ENCODE data around the gene ZFX. TPM values are rescaled to one million over a fixed set of nuclear protein-coding genes. Genes with fewer than 3 reads are reported as not detected.
"Not testable (repeated sequence)": the region's sequence is repeated elsewhere in the genome, so short reads cannot be mapped to it uniquely, and the experiment has no call there.

Gene ZFX
- total RNA-seq, 1 donor from 2014 or later: 33.9 TPM

GRCh38 chrX:24137192-24137591 lies 12.3 kb upstream of the ZFX start:
- Mint-ChIP-seq H3K4me1 (ENCODE audit: low read depth, unreplicated experiment) (no peaks in the 10 kb centered on the region), H3K4me3 (ENCODE audit: unreplicated experiment) (no peak overlapping the region), H3K27me3 (ENCODE audit: unreplicated experiment) (no peaks in the 10 kb centered on the region), H3K9me3 (ENCODE audit: unreplicated experiment) (no peaks in the 10 kb centered on the region), H3K36me3 (ENCODE audit: unreplicated experiment) (no peaks in the 10 kb centered on the region), H3K27ac (ENCODE audit: unreplicated experiment) (no peak overlapping the region)
- no peak for TF ChIP-seq CTCF (IDR thresholded peaks at IDR 0.05; ENCODE audit: partially characterized antibody, unreplicated experiment)
- no peak for DNase-seq

GRCh38 chrX:24143982-24144381 lies 5.5 kb upstream of the ZFX start:
- DNase-seq; H3K27me3 Mint-ChIP-seq (ENCODE audit: unreplicated experiment); H3K4me3 Mint-ChIP-seq (ENCODE audit: unreplicated experiment); H3K27ac Mint-ChIP-seq (ENCODE audit: unreplicated experiment); H3K4me1 Mint-ChIP-seq (ENCODE audit: low read depth, unreplicated experiment); H3K9me3 Mint-ChIP-seq (ENCODE audit: unreplicated experiment); H3K36me3 Mint-ChIP-seq (ENCODE audit: unreplicated experiment): not testable (repeated sequence)

GRCh38 chrX:24144528-24144927 lies 5.0 kb upstream of the ZFX start:
- Mint-ChIP-seq H3K36me3 (ENCODE audit: unreplicated experiment) (no peaks in the 10 kb centered on the region), H3K27ac (ENCODE audit: unreplicated experiment) (no peak overlapping the region), H3K4me3 (ENCODE audit: unreplicated experiment) (no peak overlapping the region), H3K9me3 (ENCODE audit: unreplicated experiment) (no peaks in the 10 kb centered on the region), H3K27me3 (ENCODE audit: unreplicated experiment) (no peaks in the 10 kb centered on the region), H3K4me1 (ENCODE audit: low read depth, unreplicated experiment) (peaks cover 9% of the 10 kb centered on the region)
- no peak for DNase-seq
- TF ChIP-seq CTCF (IDR thresholded peaks at IDR 0.05; ENCODE audit: partially characterized antibody, unreplicated experiment): no peak

GRCh38 chrX:24145303-24146186 lies 4.0 kb upstream of the ZFX start:
- no peaks in the 10 kb centered on the region for H3K27me3 Mint-ChIP-seq (ENCODE audit: unreplicated experiment)
- H3K27ac Mint-ChIP-seq (ENCODE audit: unreplicated experiment): no peak overlapping the region
- H3K4me1 Mint-ChIP-seq (ENCODE audit: low read depth, unreplicated experiment): peaks cover 9% of the 10 kb centered on the region
- TF ChIP-seq CTCF (IDR thresholded peaks at IDR 0.05; ENCODE audit: partially characterized antibody, unreplicated experiment): no peak
- H3K4me3 Mint-ChIP-seq (ENCODE audit: unreplicated experiment): no peak overlapping the region
- DNase-seq: no peak
- no peaks in the 10 kb centered on the region for H3K9me3 Mint-ChIP-seq (ENCODE audit: unreplicated experiment)
- no peaks in the 10 kb centered on the region for H3K36me3 Mint-ChIP-seq (ENCODE audit: unreplicated experiment)

GRCh38 chrX:24146283-24146949 lies 3.1 kb upstream of the ZFX start:
- DNase-seq: no peak
- H3K27me3 Mint-ChIP-seq (ENCODE audit: unreplicated experiment): no peaks in the 10 kb centered on the region
- TF ChIP-seq CTCF (IDR thresholded peaks at IDR 0.05; ENCODE audit: partially characterized antibody, unreplicated experiment): no peak
- H3K36me3 Mint-ChIP-seq (ENCODE audit: unreplicated experiment): no peaks in the 10 kb centered on the region
- H3K27ac Mint-ChIP-seq (ENCODE audit: unreplicated experiment): no peak overlapping the region
- peaks cover 16% of the 10 kb centered on the region for H3K4me1 Mint-ChIP-seq (ENCODE audit: low read depth, unreplicated experiment)
- H3K9me3 Mint-ChIP-seq (ENCODE audit: unreplicated experiment): peaks cover 4% of the 10 kb centered on the region
- no peak overlapping the region for H3K4me3 Mint-ChIP-seq (ENCODE audit: unreplicated experiment)
